Activated CD8-positive, alpha-beta memory T cell treated with anti-CD3 and anti-CD28 coated beads, Interleukin-2, amount 50 U/mL, for 24 hours (primary cell): ENCODE results near the gene SANBR.

ENCODE experiments used
- DNase-seq: peaks from one replicate; pipeline ENCODE4 v3.0.0-alpha.2; 2020; ENCODE audit errors: extremely low read depth

The SANBR gene

DNA sequence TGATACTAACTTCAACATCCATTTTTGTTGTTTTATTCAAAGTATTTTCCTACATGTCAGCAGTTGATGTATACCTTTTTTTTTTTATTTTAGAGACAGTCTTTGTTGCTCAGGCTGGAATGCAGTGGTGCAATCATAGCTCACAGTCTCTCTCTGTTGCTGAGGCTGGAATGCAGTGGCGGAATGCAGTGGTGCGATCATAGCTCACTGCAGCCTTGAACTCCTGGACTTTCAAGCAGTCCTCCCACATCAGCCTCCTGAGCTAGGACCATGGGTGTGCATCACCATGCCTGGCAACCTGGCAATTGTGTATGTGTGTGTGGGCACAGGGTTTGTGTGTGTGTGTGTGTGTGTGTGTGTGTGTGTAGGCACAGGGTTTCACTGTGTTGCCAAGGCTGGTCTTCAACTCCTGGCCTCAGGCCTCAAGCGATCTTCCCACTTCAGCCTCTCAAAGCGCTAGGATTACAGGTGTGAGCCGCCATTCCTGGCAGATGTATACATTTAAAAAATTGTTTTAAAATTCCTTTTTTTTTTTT, 24.8 kb downstream of the SANBR start:
- no peak for DNase-seq

DNA sequence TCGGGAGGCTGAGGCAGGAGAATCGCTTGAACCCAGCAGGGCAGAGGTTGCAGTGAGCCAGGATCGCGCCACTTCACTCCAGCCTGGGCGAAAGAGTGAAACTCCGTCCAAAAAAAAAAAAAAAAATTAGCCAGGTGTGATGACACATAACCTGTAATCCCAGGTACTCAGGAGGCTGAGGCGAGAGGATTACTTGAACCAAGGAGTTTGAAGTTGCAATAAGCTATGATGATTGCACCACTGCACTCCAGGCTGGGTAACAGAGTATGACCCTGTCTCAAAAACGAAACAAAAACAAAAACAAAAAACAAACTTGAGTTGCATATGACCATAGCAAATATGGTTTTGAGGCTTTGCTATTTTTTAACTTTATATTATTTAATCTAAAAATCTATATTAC, 25.8 kb downstream of the SANBR start:
- no peak for DNase-seq

DNA sequence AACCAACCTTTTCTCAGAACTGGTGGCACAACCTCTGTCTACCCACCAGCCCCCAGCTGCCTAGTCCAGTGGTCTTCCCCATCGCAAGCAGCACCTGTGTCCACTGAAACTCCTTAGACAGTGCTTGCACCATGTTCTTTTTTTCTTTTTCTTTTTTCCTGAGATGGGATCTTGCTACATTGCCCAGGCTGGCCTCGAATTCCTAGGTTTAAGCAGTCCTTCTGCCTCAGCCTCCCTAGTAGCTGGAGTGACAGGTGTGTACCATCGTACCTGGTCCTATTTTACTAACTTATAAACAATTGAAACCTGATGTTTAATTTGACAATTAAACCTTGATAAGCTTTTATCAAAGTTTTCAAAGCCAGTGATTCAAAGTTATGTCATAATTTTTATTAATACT, 30.8 kb downstream of the SANBR start:
- no peak for DNase-seq

DNA sequence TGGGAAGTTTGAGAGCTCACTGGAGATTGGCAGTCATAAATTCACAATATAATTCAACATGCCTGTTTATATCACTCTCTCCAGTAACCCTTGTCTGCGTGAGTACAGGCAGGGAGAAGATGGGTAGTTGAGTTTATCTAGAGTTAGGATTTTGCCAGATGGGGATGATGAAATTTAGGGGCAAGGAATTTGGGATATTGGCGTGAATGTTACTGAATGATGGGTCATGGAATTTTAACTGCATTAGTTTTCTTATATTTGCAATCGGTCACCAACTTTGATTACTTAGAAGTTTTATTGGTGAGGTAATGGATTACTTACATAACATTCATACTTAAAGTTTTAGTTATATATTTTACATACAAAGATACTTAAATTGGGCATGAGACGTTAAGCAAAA, 35.1 kb downstream of the SANBR start:
- DNase-seq = no peak

DNA sequence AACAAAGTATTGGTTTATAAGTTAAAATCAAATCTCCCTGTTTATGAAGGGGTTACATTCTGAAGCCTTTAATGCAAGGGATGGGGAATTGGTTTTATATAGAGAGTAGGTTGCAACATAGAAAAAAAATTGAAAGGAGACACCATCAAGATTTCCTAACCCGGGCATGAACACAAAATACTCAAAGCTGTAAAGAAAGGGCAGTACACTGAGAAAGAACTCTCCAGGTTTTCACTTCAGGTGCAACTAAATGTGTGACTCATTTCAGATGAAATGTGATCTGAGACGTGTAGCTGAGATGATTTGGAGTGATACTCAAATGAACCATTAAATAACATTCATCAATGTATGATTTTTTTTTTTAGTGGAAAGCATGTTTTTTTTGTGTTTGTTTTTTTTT, 43.6 kb downstream of the SANBR start:
- DNase-seq = no peak

DNA sequence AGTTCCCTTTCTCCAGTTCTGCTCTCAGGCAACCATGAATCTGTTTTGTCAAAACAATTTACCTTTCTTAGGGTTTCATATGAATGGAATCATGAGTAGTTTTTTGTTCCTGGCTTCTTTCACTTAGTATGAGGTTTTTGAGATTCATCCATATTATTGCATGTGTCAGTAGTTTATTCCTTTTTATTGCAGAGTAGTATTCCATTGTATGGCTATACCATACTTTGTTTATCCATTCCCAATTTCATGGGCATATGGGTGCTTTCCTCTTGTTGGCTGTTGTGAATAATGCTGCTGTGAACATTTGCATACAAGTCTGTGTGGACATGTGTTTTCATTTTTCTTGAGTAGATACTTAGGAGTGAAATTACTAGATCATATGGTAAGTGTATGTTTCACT, 46.0 kb downstream of the SANBR start:
- DNase-seq = no peak

DNA sequence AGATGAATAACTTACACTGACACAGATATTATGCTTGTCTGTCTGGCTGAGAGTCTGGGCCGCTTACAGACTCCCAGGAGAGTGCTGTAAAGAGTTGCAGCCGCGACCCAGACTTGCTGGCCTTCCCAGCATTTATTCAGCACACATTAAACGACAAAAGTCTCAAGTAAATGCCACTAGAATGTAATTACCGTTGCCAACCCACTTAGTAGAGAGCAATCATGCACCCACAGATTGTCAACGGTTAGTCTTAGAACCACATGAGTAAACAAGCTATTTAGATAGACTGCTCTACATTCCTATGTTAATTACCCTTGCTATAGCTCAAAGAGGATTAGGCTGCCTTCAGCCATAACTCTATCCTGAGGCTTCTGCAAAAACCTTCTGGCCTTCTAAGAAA, 48.5 kb downstream of the SANBR start:
- no peak for DNase-seq
